DMS153 treated with DMSO at 0.1 percent for 48 hours (cell line): ENCODE measurements around the gene PRICKLE3.
A peak's percentile ranks its signal among the peaks of the same experiment; 100 is the strongest.
"Not testable (repeated sequence)": the region's sequence is repeated elsewhere in the genome, so short reads cannot be mapped to it uniquely, and the experiment has no call there.

Experiments
- DNase-seq: peaks from one replicate; lab custom pipeline; 2025; ENCODE audit not compliant: unreplicated experiment; lab: John Stamatoyannopoulos, UW

The PRICKLE3 gene

DNA sequence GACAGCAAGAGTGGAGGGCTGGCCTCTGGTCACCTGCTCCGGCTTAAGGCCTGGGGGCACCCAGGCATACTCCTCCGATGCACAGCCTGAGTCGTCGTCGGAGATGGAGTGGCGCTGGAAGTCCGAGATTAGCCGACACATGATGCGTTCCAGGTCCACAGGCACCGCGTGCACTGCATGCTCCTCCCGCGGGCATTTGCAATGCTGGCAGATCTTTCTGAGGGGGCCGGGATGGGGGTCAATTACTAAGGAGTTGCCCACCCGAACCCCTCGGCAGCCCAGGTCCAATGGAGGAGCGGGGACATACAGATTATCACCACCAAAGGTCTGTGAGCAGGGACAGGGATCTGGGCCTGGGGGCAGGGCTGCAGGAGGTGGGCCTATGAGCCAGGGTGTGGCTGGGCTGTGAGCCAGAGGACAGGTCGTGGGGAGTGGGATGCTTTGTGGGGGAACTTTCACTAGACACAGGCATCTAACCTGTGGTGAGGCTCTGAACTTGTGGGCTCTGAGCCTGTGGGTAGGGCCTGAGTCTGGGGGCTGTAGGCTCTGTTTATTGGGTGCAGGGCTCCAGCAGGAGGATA, 2.4 kb downstream of the PRICKLE3 start:
- DNase-seq = no peak

GRCh38 chrX:49179358-49179757, 6.8 kb downstream of the PRICKLE3 start:
- no peak for DNase-seq

DNA sequence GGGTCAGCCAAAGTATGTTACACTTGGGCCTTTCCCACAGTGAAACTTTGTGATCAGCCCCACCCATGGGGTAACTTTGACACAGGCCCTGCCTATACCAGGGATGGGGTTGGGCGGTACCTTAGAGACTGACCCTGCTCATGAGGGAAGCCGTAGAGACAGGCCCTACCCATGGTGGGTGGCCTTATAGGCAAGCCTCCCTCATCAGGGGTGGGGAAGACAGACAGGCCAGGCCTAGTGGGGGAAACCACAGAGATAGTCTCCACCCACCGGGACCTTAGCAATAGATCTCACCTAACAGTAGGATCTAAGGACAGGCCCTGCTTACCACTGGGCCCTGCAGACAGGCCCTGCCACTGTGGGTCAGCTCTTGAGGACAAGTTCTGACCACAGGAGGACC, 7.6 kb downstream of the PRICKLE3 start:
- DNase-seq = no peak

DNA sequence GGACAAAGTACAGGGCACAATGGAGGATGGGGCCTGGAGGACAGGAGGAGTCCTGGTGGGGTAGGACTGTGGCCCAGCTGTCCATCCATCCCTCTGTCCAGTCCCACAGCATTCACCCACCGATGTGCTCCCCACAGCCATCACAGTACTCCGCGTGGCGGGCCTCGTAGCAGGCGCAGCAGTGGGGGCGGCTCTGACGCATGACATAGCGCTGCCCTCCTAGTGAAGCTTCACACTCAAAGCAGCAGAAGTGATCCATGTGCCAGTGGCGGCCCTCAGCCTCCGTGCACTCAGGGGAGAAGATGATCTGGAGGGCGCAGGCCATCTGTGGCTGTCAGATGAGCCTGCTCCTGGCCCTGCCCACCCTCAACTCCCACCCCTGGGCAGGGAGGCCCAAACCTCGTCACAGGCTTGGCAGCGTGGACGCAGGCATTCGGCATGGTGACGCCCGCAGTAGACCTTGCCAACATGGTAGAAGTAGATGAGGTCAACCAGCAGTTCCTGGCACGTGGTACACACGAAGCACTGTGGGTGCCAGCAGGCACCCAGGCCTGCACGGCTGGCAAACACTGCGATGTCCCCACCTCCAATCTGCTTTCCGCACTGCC, 8.2 kb downstream of the PRICKLE3 start:
- no peak for DNase-seq

GRCh38 chrX:49177338-49177833, 8.8 kb downstream of the PRICKLE3 start:
- DNase-seq = no peak

GRCh38 chrX:49176421-49177326, 9.5 kb downstream of the PRICKLE3 start:
- no peak for DNase-seq

GRCh38 chrX:49175435-49176274, 10.5 kb downstream of the PRICKLE3 start:
- DNase-seq = no peak

GRCh38 chrX:49174723-49175122, 11.4 kb downstream of the PRICKLE3 start:
- DNase-seq = no peak

DNA sequence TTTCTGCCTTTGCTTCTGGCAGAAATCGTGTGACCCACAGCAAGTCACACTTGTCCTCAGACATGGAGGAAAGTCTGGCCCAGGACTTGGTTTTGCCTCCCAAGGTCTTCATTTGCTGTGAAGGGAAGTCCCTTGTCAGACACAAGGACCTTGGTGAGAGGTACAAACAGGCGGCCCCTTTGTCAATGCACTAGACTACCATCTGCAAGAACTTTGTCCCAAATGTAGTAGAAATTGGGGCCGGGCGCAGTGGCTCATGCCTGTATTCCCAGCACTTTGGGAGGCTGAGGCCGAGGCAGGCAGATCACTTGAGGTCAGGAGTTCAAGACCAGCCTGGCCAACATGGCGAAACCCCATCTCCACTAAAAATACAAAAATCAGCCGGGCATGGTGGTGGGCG, 12.6 kb downstream of the PRICKLE3 start:
- DNase-seq = not testable (repeated sequence)

GRCh38 chrX:49172280-49172780, 13.8 kb downstream of the PRICKLE3 start:
- DNase-seq = no peak

- no peak for DNase-seq
Observed at GRCh38 chrX:49171752-49172279, 14.4 kb downstream of the PRICKLE3 start, which contains the start of gene PLP2. Gene PLP2, plus strand, starts transcription at chrX:49171898. Its CDS starts 103 bp downstream, at chrX:49172001.

DNA sequence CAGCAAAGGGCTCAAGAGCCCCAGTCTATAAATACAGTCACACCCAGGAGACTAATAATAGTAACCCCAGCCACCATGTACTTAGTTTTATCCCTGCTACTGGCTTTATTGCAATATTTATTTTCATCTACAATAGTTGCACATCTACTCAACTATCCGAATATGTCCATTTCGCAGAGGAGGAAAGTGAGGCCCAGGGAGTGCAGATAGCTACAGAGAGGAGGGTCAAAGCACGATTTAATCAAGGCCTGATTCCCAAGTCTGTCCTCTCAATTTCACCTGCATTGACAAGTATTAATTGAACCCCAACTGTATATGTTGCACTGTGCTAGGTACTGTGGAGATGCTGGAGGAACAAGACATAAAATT, 18.4 kb downstream of the PRICKLE3 start:
- DNase-seq = no peak

DNA sequence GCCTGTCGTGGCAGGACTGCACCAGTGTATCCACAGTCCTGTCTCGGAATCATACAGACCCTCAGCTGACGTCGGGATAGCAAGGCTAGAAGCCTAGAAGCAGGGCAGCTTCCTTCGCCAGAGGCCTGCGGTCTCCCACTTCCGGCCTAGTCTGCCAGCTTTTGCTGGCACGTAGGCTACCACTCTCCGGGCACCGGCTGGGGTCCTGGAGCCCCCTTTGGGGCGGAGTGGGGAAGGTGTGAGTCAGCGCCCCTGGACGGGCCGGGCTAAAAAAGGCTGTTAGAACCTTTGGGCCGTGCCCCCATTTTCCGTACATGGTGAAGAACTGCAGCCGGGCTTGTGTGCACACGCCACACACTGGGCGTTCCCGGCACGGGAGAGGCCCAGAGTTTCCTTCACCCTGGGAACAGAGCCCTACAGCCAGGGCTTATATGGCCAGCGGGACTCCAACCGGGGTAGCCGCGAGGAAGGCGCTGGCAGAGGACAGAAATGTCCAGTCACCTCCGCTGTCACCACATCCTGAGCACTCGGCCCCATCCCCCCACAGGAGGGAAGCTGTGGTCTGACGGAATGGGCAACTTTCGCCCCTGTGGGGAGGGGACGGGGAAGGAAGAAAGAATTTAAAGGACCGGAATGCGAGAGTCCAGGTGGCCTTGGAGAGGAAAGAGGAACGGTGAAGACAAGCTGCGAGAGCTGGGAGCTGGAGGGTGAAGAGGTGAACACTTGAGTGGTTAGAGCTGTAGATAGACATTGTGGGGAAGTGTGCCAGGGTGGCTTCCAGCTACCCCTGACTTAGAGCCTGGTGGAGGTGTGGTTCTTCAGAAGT, 19.0 kb downstream of the PRICKLE3 start:
- DNase-seq = no peak

- DNase-seq = peak; percentile 62
Observed at GRCh38 chrX:49165901-49166881, 20.0 kb downstream of the PRICKLE3 start.

DNA sequence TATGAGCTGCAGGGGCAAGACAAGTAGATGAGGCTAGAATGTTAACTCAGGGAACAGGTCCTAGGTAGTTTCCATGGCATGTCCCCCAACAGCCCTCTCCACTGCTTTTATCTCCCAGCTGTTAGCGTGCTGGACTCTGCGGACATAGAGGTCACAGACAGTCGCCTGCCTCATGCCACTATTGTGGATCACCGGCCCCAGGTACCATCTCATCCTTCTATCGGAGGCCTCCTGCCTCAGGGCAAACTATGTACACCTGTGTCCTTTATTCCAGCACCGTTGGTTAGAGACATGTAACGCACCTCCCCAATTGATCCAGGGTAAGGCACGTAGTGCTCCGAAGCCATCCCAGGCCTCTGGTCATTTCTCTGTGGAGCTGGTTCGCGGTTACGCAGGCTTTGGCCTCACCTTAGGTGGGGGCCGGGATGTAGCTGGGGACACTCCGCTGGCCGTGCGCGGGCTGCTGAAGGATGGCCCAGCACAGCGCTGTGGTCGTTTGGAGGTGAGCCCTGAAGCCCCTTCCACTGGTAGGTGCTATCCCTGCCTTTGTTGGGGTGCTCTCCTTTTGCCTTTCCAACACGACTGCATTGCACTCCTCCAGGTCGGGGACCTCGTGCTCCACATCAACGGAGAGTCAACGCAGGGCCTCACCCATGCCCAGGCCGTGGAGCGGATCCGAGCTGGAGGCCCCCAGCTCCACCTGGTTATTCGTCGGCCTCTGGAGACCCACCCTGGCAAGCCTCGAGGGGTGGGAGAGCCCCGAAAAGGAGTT, 21.4 kb downstream of the PRICKLE3 start:
- no peak for DNase-seq

GRCh38 chrX:49163555-49164419, 22.4 kb downstream of the PRICKLE3 start:
- peak; percentile 55 for DNase-seq

- DNase-seq = no peak
Observed at GRCh38 chrX:49162620-49163019, 23.6 kb downstream of the PRICKLE3 start, which contains the start of gene MAGIX. Gene MAGIX, plus strand, starts transcription at chrX:49162758. Its CDS starts 132 bp downstream, at chrX:49162890.
